MM.1S (cell line): ENCODE measurements around the gene RPL11.

Experiments used
- DNase-seq: peaks from one replicate; pipeline ENCODE4 v3.0.0-alpha.2; 2015
- H2AFZ ChIP-seq: fragments of 300-600 bp; sonication (generic); 2 replicates; pipeline ENCODE4 v1.6.0; 2016; ENCODE audit warnings: antibody characterized with exemption, low read length
- H3F3A ChIP-seq: fragments of 300-600 bp; sonication (generic); 2 replicates; pipeline ENCODE4 v1.6.1; 2016; ENCODE audit warnings: mild to moderate bottlenecking, antibody characterized with exemption, low read length, moderate library complexity, mixed read lengths; ENCODE audit not compliant: insufficient read depth
- H3K27ac ChIP-seq: fragments of 300-600 bp; sonication (generic); 2 replicates; pipeline ENCODE4 v1.5.1; 2016; ENCODE audit warnings: mild to moderate bottlenecking, low read length
- H3K27me3 ChIP-seq: fragments of 300-600 bp; sonication (generic); replicated peaks from 2 replicates; pipeline ENCODE4 v1.6.0; 2016; ENCODE audit warnings: low read length; ENCODE audit not compliant: insufficient read depth
- H3K36me3 ChIP-seq: fragments of 300-600 bp; sonication (generic); replicated peaks from 2 replicates; pipeline ENCODE4 v1.6.1; 2016; ENCODE audit warnings: mild to moderate bottlenecking, low read length, mixed read lengths; ENCODE audit not compliant: insufficient read depth
- H3K4me1 ChIP-seq: fragments of 300-600 bp; sonication (generic); 2 replicates; pipeline ENCODE4 v1.6.1; 2016; ENCODE audit warnings: low read length, mixed read lengths
- H3K4me2 ChIP-seq: fragments of 300-600 bp; sonication (generic); 2 replicates; pipeline ENCODE4 v1.6.0; 2016; ENCODE audit warnings: low read depth, low read length
- H3K4me3 ChIP-seq: fragments of 300-600 bp; sonication (generic); 2 replicates; pipeline ENCODE4 v1.5.1; 2016; ENCODE audit warnings: low read length, mixed read lengths
- H3K79me2 ChIP-seq: fragments of 300-600 bp; sonication (generic); 2 replicates; pipeline ENCODE4 v1.6.1; 2016; ENCODE audit warnings: mixed run types, low read length, mixed read lengths
- H3K9ac ChIP-seq: fragments of 300-600 bp; sonication (generic); 2 replicates; pipeline ENCODE4 v1.6.1; 2016; ENCODE audit warnings: low read length, mixed read lengths
- H3K9me2 ChIP-seq: fragments of 300-600 bp; sonication (generic); replicated peaks from 2 replicates; pipeline ENCODE4 v1.6.1; 2016; ENCODE audit warnings: mild to moderate bottlenecking, low read length, mixed read lengths; ENCODE audit not compliant: insufficient read depth
- H3K9me3 ChIP-seq: fragments of 300-600 bp; sonication (generic); replicated peaks from 2 replicates; pipeline ENCODE4 v1.6.1; 2016; ENCODE audit warnings: mild to moderate bottlenecking, low read length, mixed read lengths; ENCODE audit not compliant: insufficient read depth
- H4K20me1 ChIP-seq: fragments of 300-600 bp; sonication (generic); 2 replicates; pipeline ENCODE4 v1.6.1; 2016; ENCODE audit warnings: mild to moderate bottlenecking, low read length, moderate library complexity, mixed read lengths; ENCODE audit not compliant: insufficient read depth
- CTCF ChIP-seq: fragments of 300-600 bp; sonication (generic); IDR thresholded peaks from 2 replicates; pipeline ENCODE4 v1.5.1; 2016; ENCODE audit warnings: antibody characterized with exemption, low read length, mixed read lengths
- EZH2 ChIP-seq: fragments of 300-600 bp; sonication (generic); optimal IDR thresholded peaks from 2 replicates; pipeline ENCODE3; 2017; ENCODE audit warnings: low read depth, mild to moderate bottlenecking, antibody characterized with exemption, low read length, mixed read lengths
- EZH2phosphoT487 ChIP-seq: fragments of 300-600 bp; sonication (generic); IDR thresholded peaks from 2 replicates; pipeline ENCODE4 v1.6.1; 2018; ENCODE audit warnings: antibody characterized with exemption, low read length

Gene RPL11

GRCh38 chr1:23720256-23720995 lies 28.8 kb downstream of the RPL11 start:
- no peaks in the 10 kb centered on the region for H3K4me1 ChIP-seq
- no peaks in the 10 kb centered on the region for H3K79me2 ChIP-seq
- H3K9ac ChIP-seq = no peak overlapping the region
- no peak overlapping the region for H3K27ac ChIP-seq
- H3K4me2 ChIP-seq = no peak overlapping the region
- TF ChIP-seq EZH2phosphoT487 (no peak), CTCF (no peak), EZH2 (no peak)
- no peaks in the 10 kb centered on the region for H3K27me3 ChIP-seq
- no peaks in the 10 kb centered on the region for H3F3A ChIP-seq
- no peak for DNase-seq
- no peaks in the 10 kb centered on the region for H3K36me3 ChIP-seq
- H3K9me2 ChIP-seq = no peaks in the 10 kb centered on the region
- H3K4me3 ChIP-seq = no peak overlapping the region
- H3K9me3 ChIP-seq = no peaks in the 10 kb centered on the region
- no peak overlapping the region for H2AFZ ChIP-seq
- H4K20me1 ChIP-seq = no peaks in the 10 kb centered on the region

- Histone ChIP-seq H3F3A (no peaks in the 10 kb centered on the region), H4K20me1 (no peaks in the 10 kb centered on the region), H3K9me3 (no peaks in the 10 kb centered on the region), H3K79me2 (no peaks in the 10 kb centered on the region), H3K27ac (no peak overlapping the region), H3K4me1 (no peaks in the 10 kb centered on the region), H3K9ac (no peak overlapping the region), H3K4me2 (no peak overlapping the region), H2AFZ (no peak overlapping the region), H3K4me3 (no peak overlapping the region), H3K27me3 (no peaks in the 10 kb centered on the region), H3K9me2 (no peaks in the 10 kb centered on the region), H3K36me3 (no peaks in the 10 kb centered on the region)
- no peak for TF ChIP-seq EZH2phosphoT487
- TF ChIP-seq CTCF = no peak
- TF ChIP-seq EZH2 = no peak
- no peak for DNase-seq
These were observed 31.0 kb downstream of the RPL11 start for GRCh38 chr1:23722652-23723051.

- H3K9me2 ChIP-seq = no peaks in the 10 kb centered on the region
- no peak overlapping the region for H3K27ac ChIP-seq
- H3K4me3 ChIP-seq = no peak overlapping the region
- no peaks in the 10 kb centered on the region for H3K9me3 ChIP-seq
- no peak overlapping the region for H3K4me2 ChIP-seq
- no peak overlapping the region for H2AFZ ChIP-seq
- H3K9ac ChIP-seq = no peak overlapping the region
- H4K20me1 ChIP-seq = no peaks in the 10 kb centered on the region
- H3K36me3 ChIP-seq = no peaks in the 10 kb centered on the region
- DNase-seq = no peak
- no peaks in the 10 kb centered on the region for H3K4me1 ChIP-seq
- H3F3A ChIP-seq = no peaks in the 10 kb centered on the region
- TF ChIP-seq EZH2 = no peak
- TF ChIP-seq EZH2phosphoT487 = no peak
- TF ChIP-seq CTCF = no peak
- no peaks in the 10 kb centered on the region for H3K79me2 ChIP-seq
- H3K27me3 ChIP-seq = no peaks in the 10 kb centered on the region
These were observed 35.1 kb downstream of the RPL11 start for GRCh38 chr1:23726686-23727085.
